Effector memory CD4-positive, alpha-beta T cell (primary cell): ENCODE results near the gene MAP1LC3A.

Experiments
- DNase-seq, 3 donors: peaks; one replicate each; pipeline ENCODE4 v3.0.0-alpha.2; 2020
- H3K27ac ChIP-seq: 2 replicates; pipeline ENCODE4 v1.7.0; 2013; ENCODE audit warnings: mild to moderate bottlenecking, low read length, moderate library complexity; ENCODE audit not compliant: insufficient read depth, poor library complexity, severe bottlenecking
- H3K27me3 ChIP-seq: replicated peaks from 2 replicates; pipeline ENCODE4 v1.7.0; 2013; ENCODE audit warnings: mild to moderate bottlenecking, low read length; ENCODE audit not compliant: insufficient read depth, control insufficient read depth, poor library complexity, severe bottlenecking
- H3K36me3 ChIP-seq: 2 replicates; pipeline ENCODE4 v1.7.0; 2013; ENCODE audit warnings: mild to moderate bottlenecking, low read length, moderate library complexity; ENCODE audit not compliant: control insufficient read depth, insufficient read depth
- H3K4me1 ChIP-seq: 2 replicates; pipeline ENCODE4 v1.7.0; 2013; ENCODE audit warnings: low read length, mild to moderate bottlenecking; ENCODE audit not compliant: control insufficient read depth, insufficient read depth, poor library complexity, severe bottlenecking
- H3K4me3 ChIP-seq: 2 replicates; pipeline ENCODE4 v1.7.0; 2013; ENCODE audit warnings: low read length, low read depth, mild to moderate bottlenecking; ENCODE audit not compliant: insufficient read depth, poor library complexity, severe bottlenecking
- H3K9me3 ChIP-seq: 2 replicates; pipeline ENCODE4 v1.7.0; 2013; ENCODE audit warnings: mild to moderate bottlenecking, low read length, moderate library complexity; ENCODE audit not compliant: control insufficient read depth

The MAP1LC3A gene

GRCh38 chr20:34529742-34530141 is 28.8 kb upstream of the MAP1LC3A start:
- H3K36me3 ChIP-seq = peaks cover 66% of the 10 kb centered on the region
- H3K27me3 ChIP-seq = no peaks in the 10 kb centered on the region
- no peaks in the 10 kb centered on the region for H3K4me1 ChIP-seq
- no peak overlapping the region for H3K27ac ChIP-seq
- no peaks in the 10 kb centered on the region for H3K9me3 ChIP-seq
- no peak for DNase-seq
- H3K4me3 ChIP-seq = no peak overlapping the region

- Histone ChIP-seq H3K4me1 (no peaks in the 10 kb centered on the region), H3K36me3 (peaks cover 72% of the 10 kb centered on the region), H3K9me3 (no peaks in the 10 kb centered on the region), H3K27me3 (no peaks in the 10 kb centered on the region), H3K4me3 (no peak overlapping the region), H3K27ac (no peak overlapping the region)
- no peak for DNase-seq
These were observed 28.2 kb upstream of the MAP1LC3A start for GRCh38 chr20:34530342-34530741.

GRCh38 chr20:34531608-34532265 is 26.8 kb upstream of the MAP1LC3A start:
- no peaks in the 10 kb centered on the region for H3K9me3 ChIP-seq
- peak overlapping the region; percentile 12 for H3K27ac ChIP-seq
- DNase-seq = no peak
- H3K27me3 ChIP-seq = no peaks in the 10 kb centered on the region
- H3K4me3 ChIP-seq = no peak overlapping the region
- no peaks in the 10 kb centered on the region for H3K4me1 ChIP-seq
- H3K36me3 ChIP-seq = peaks cover 69% of the 10 kb centered on the region

GRCh38 chr20:34532320-34532719 is 26.2 kb upstream of the MAP1LC3A start:
- Histone ChIP-seq H3K36me3 (peaks cover 67% of the 10 kb centered on the region), H3K27ac (no peak overlapping the region), H3K4me3 (no peak overlapping the region), H3K4me1 (no peaks in the 10 kb centered on the region), H3K9me3 (no peaks in the 10 kb centered on the region), H3K27me3 (no peaks in the 10 kb centered on the region)
- DNase-seq = no peak

GRCh38 chr20:34532756-34533155 is 25.8 kb upstream of the MAP1LC3A start:
- H3K4me1 ChIP-seq = no peaks in the 10 kb centered on the region
- no peak overlapping the region for H3K4me3 ChIP-seq
- peaks cover 67% of the 10 kb centered on the region for H3K36me3 ChIP-seq
- no peak overlapping the region for H3K27ac ChIP-seq
- no peaks in the 10 kb centered on the region for H3K9me3 ChIP-seq
- H3K27me3 ChIP-seq = no peaks in the 10 kb centered on the region
- no peak for DNase-seq

- Histone ChIP-seq H3K27me3 (no peaks in the 10 kb centered on the region), H3K27ac (no peak overlapping the region), H3K4me1 (no peaks in the 10 kb centered on the region), H3K36me3 (peaks cover 60% of the 10 kb centered on the region), H3K4me3 (no peak overlapping the region), H3K9me3 (no peaks in the 10 kb centered on the region)
- DNase-seq = no peak
These were observed 23.9 kb upstream of the MAP1LC3A start for GRCh38 chr20:34534391-34535165.

GRCh38 chr20:34535301-34535840 is 23.1 kb upstream of the MAP1LC3A start:
- no peak for DNase-seq
- H3K36me3 ChIP-seq = peaks cover 53% of the 10 kb centered on the region
- H3K4me1 ChIP-seq = no peaks in the 10 kb centered on the region
- H3K27ac ChIP-seq = no peak overlapping the region
- no peak overlapping the region for H3K4me3 ChIP-seq
- no peaks in the 10 kb centered on the region for H3K9me3 ChIP-seq
- H3K27me3 ChIP-seq = no peaks in the 10 kb centered on the region

GRCh38 chr20:34535857-34536256 is 22.7 kb upstream of the MAP1LC3A start:
- H3K4me3 ChIP-seq = no peak overlapping the region
- no peaks in the 10 kb centered on the region for H3K9me3 ChIP-seq
- no peaks in the 10 kb centered on the region for H3K27me3 ChIP-seq
- peaks cover 1% of the 10 kb centered on the region for H3K4me1 ChIP-seq
- no peak for DNase-seq
- no peak overlapping the region for H3K27ac ChIP-seq
- H3K36me3 ChIP-seq = peaks cover 52% of the 10 kb centered on the region

GRCh38 chr20:34536798-34537394 is 21.6 kb upstream of the MAP1LC3A start:
- peaks cover 54% of the 10 kb centered on the region for H3K36me3 ChIP-seq

GRCh38 chr20:34537651-34538050 is 20.9 kb upstream of the MAP1LC3A start:
- peaks cover 46% of the 10 kb centered on the region for H3K36me3 ChIP-seq
- no peaks in the 10 kb centered on the region for H3K9me3 ChIP-seq
- no peak overlapping the region for H3K4me3 ChIP-seq
- no peaks in the 10 kb centered on the region for H3K27me3 ChIP-seq
- H3K4me1 ChIP-seq = peaks cover 15% of the 10 kb centered on the region
- H3K27ac ChIP-seq = no peak overlapping the region
- DNase-seq = no peak

More at GRCh38 chr20:34536798-34537394, 21.6 kb upstream of the MAP1LC3A start:
- H3K4me1 ChIP-seq = peaks cover 12% of the 10 kb centered on the region
- no peaks in the 10 kb centered on the region for H3K27me3 ChIP-seq
- H3K4me3 ChIP-seq = no peak overlapping the region
- DNase-seq = peak in 1 of 3 donors; percentile 30
- no peaks in the 10 kb centered on the region for H3K9me3 ChIP-seq
- H3K27ac ChIP-seq = no peak overlapping the region
